A673 (cell line): ENCODE results near the gene CELSR1. TPM values are rescaled to one million over a fixed set of nuclear protein-coding genes. Genes with fewer than 3 reads are reported as not detected.

Experiments
- BruUV-seq: library from RNA; stranded (reverse); fragments of 400-500 nt; replicated peaks from 2 replicates; lab custom pipeline; 2021; lab: Mats Ljungman, UMichigan
- CTCF ChIA-PET: fragments of 300-600 bp; sonication (Branson Sonifier 250); formaldehyde crosslinking; loops from one replicate; lab custom pipeline; 2022; ENCODE audit warnings: antibody characterized with exemption; lab: Charles Lee
- POLR2A ChIA-PET: fragments of 300-600 bp; sonication (Branson Sonifier 250); formaldehyde crosslinking; loops from one replicate; lab custom pipeline; 2022; ENCODE audit warnings: antibody characterized with exemption; ENCODE audit not compliant: low non-redundant PET; lab: Charles Lee
- DNase-seq: peaks from one replicate; pipeline ENCODE4 v3.0.0-alpha.2; 2015; ENCODE audit warnings: low spot score
- H3K27ac ChIP-seq: fragments of 200-600 bp; sonication (generic); 2 replicates; pipeline ENCODE4 v1.5.1; 2016; ENCODE audit warnings: mixed run types, low read depth, mild to moderate bottlenecking, mixed read lengths, antibody characterized with exemption, low read length; ENCODE audit not compliant: poor library complexity, severe bottlenecking
- H3K27me3 ChIP-seq: fragments of 200-600 bp; sonication (generic); replicated peaks from 2 replicates; pipeline ENCODE4 v1.6.1; 2017; ENCODE audit warnings: mixed run types, low read depth, mild to moderate bottlenecking, mixed read lengths, antibody characterized with exemption, low read length; ENCODE audit not compliant: insufficient read depth, poor library complexity
- H3K36me3 ChIP-seq: fragments of 200-600 bp; sonication (generic); 2 replicates; pipeline ENCODE4 v1.6.1; 2016; ENCODE audit warnings: mixed run types, mild to moderate bottlenecking, mixed read lengths, antibody characterized with exemption, low read length; ENCODE audit not compliant: insufficient read depth, poor library complexity, severe bottlenecking
- H3K4me1 ChIP-seq: fragments of 200-600 bp; sonication (generic); 2 replicates; pipeline ENCODE4 v1.6.1; 2017; ENCODE audit warnings: mixed run types, mild to moderate bottlenecking, mixed read lengths, antibody characterized with exemption, low read length; ENCODE audit not compliant: insufficient read depth, poor library complexity, severe bottlenecking
- H3K4me3 ChIP-seq: fragments of 200-600 bp; sonication (generic); 2 replicates; pipeline ENCODE4 v1.5.1; 2016; ENCODE audit warnings: low read depth, mixed run types, mild to moderate bottlenecking, mixed read lengths, low read length; ENCODE audit not compliant: poor library complexity, severe bottlenecking
- H3K9me3 ChIP-seq: fragments of 200-600 bp; sonication (generic); 2 replicates; pipeline ENCODE4 v1.6.1; 2016; ENCODE audit warnings: mixed run types, low read depth, mild to moderate bottlenecking, mixed read lengths, antibody characterized with exemption, low read length; ENCODE audit not compliant: poor library complexity, severe bottlenecking
- EZH2 ChIP-seq: fragments of 200-600 bp; sonication (generic); IDR thresholded peaks from 2 replicates; pipeline ENCODE4 v1.6.1; 2017; ENCODE audit warnings: borderline replicate concordance, low read depth, mild to moderate bottlenecking, mixed read lengths, antibody characterized with exemption, low read length; ENCODE audit not compliant: poor library complexity, severe bottlenecking
- intact Hi-C: fragments of 100-400 bp; cut with micrococcal nuclease; formaldehyde crosslinking; loops from one replicate; pipeline ENCODE4 v1.10.0; 2022; ENCODE audit not compliant: unreplicated experiment
- total RNA-seq: library from RNA; stranded (reverse); gene quantifications from 2 replicates; pipeline ENCODE4 v1.2.3, GENCODE V29; 2021
- TF ChIP-seq, protein P1 (sequence below): fragments of 300-800, 200-600 bp; sonication (generic); conservative IDR thresholded peaks from 2 replicates; pipeline ENCODE4 v1.5.1; 2017; ENCODE audit warnings: low read depth, mild to moderate bottlenecking, antibody characterized with exemption, low read length, moderate library complexity, mixed read lengths

The CELSR1 gene
- total RNA-seq, 1 experiment from 2014 or later = 2.3 TPM

DNA sequence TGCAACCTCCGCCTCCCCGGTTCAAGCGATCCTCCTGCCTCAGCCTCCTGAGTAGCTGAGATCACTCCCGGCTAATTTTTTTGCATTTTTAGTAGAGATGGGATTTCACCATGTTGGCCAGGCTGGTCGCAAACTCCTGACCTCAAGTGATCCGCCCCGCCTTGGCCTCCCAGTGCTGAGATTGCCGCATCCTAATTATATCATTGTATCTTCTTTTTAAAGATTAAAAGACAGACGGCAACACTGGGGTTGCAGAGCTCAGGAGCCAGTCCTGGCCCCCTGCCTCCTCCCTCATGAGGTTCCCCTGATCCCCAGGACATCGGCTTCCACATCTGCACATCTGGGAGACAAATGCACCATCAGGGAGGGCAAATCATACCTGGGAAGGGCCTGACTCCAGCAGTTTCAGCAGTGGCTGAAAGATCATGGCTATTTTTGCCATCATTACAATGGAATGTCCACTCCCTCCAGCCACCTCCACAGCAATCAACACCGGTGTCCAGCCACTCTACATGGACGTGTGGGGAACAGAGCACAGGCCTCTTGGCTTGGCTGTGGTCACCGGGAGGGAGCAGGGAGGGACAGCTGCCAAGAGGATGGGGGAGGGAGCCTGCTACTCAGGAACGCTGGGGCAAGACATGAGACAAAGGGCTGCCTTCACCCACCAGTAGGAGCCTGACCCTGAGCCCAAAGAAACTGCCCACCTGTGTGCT is 9.2 kb upstream of the CELSR1 start:
- no peak for DNase-seq

DNA sequence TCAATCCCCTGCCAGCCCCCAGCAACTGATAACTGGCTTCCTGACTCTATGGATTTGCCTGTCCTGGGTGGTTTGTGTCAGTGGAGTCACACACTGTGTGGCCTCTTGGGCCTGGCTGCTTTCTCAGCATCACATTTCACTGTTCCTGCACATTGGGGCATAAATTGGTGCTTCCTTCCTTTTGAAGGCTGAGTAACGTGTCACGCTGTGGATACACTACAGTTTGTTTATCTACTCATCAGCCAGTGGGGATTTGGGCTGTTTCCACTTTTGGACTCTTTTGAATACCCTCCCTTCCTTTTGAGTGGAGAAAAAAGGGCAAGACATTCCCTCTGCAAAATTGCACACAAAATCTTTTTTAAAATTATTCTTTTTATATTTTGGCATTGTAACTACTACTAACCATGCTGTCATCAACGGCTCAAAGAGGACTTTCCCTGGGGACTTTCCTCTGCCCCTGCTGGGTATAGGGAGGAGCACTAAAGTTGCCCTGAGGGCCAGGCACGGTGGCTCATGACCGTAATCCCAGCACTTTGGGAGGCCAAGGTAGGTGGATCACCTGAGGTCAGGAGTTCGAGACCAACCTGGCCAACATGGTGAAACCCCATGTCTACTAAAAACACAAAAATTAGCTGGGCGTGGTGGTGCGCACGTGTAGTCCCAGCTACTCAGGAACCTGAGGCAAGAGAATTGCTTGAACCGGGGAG is 7.8 kb upstream of the CELSR1 start:
- intact Hi-C loops = no loop called here
- no TSS peak for BruUV-seq
- no peaks in the 10 kb centered on the region for H3K4me1 ChIP-seq
- H3K4me3 ChIP-seq = no peak overlapping the region
- no peaks in the 10 kb centered on the region for H3K36me3 ChIP-seq
- TF ChIP-seq, protein P1, sequence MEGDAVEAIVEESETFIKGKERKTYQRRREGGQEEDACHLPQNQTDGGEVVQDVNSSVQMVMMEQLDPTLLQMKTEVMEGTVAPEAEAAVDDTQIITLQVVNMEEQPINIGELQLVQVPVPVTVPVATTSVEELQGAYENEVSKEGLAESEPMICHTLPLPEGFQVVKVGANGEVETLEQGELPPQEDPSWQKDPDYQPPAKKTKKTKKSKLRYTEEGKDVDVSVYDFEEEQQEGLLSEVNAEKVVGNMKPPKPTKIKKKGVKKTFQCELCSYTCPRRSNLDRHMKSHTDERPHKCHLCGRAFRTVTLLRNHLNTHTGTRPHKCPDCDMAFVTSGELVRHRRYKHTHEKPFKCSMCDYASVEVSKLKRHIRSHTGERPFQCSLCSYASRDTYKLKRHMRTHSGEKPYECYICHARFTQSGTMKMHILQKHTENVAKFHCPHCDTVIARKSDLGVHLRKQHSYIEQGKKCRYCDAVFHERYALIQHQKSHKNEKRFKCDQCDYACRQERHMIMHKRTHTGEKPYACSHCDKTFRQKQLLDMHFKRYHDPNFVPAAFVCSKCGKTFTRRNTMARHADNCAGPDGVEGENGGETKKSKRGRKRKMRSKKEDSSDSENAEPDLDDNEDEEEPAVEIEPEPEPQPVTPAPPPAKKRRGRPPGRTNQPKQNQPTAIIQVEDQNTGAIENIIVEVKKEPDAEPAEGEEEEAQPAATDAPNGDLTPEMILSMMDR = no peak
- TF ChIP-seq EZH2 = no peak
- no peaks in the 10 kb centered on the region for H3K27me3 ChIP-seq
- DNase-seq = peak; percentile 38
- POLR2A ChIA-PET = no interaction called here
- no peaks in the 10 kb centered on the region for H3K9me3 ChIP-seq
- CTCF ChIA-PET = interaction anchor here (0.6 kb wide), 1 partner anchor 18 kb away, joined by 5 read pairs; no protein-coding TSS in a partner anchor
- no peak overlapping the region for H3K27ac ChIP-seq

More for the DNA sequence above, 9.2 kb upstream of the CELSR1 start:
- Histone ChIP-seq H3K27ac (no peak overlapping the region), H3K27me3 (no peaks in the 10 kb centered on the region), H3K4me1 (no peaks in the 10 kb centered on the region), H3K36me3 (no peaks in the 10 kb centered on the region), H3K4me3 (no peak overlapping the region), H3K9me3 (no peaks in the 10 kb centered on the region)
- ChIA-PET CTCF (no interaction called here), POLR2A (no interaction called here)
- BruUV-seq = no TSS peak
- no peak for TF ChIP-seq EZH2
- TF ChIP-seq, protein P1 = no peak
- intact Hi-C loops = no loop called here

DNA sequence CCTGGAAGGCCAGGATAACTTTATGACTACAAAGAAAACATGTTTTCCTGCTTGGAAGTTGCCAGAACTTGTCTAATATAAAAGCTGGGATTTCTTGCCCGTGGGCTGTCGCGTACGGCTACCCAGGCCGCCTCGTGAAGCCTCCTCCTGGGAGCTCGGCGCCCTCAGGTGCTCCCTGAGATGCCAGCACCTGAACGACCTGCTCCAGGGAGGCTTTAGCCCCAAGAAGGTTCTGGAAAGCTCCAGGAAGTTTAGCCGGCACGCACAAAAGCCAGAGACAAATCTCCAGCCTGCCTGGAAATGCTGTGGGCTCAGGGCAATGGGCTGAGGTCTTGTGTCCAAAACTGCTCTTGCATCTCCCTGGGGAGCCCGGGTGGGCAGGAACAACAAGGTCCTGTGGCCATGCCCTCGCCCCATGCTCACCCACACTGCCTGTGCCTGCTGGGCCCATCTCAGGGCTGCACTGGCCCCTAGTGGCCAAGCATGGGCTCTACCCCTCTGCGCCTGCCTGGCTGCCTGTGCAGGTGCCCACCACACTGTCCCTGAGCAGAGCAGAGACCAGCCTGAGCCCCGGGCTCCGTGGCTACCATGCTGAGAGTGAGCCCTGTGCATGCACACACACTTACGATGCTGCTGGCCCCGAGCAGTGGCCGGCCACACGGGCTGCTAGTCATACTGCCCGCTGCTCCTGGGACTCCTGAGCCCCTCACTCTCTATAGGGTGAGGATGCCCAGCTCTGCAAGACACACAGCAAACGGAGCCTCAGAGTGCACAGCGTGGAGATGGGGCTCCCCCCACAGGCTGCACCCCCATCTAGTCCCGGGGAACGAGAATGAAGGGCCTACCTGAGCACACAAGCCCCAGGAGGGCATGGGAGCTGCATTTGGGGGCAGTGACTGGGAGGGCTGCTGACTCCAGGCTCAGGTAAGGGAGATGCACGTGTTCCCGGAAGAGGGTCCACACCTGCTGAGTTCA is 4.9 kb upstream of the CELSR1 start:
- ChIA-PET POLR2A (no interaction called here), CTCF (interaction anchor here (0.6 to 1.6 kb wide), 5 partner anchors 10 to 187 kb away, joined by 3 to 19 read pairs (median 3); no protein-coding TSS in a partner anchor)
- BruUV-seq = no TSS peak
- intact Hi-C loops = loop anchor here (1.0 to 2.0 kb wide), 3 partner anchors 175 to 419 kb away; no protein-coding TSS in a partner anchor
- H3K36me3 ChIP-seq = no peaks in the 10 kb centered on the region
- DNase-seq = peak; percentile 76
- no peak overlapping the region for H3K27ac ChIP-seq
- TF ChIP-seq, protein P1 = peak; percentile 96
- TF ChIP-seq EZH2 = no peak
- peaks cover 10% of the 10 kb centered on the region for H3K4me1 ChIP-seq
- H3K9me3 ChIP-seq = no peaks in the 10 kb centered on the region
- no peak overlapping the region for H3K4me3 ChIP-seq
- peaks cover 11% of the 10 kb centered on the region for H3K27me3 ChIP-seq
